GM21390 (cell line): Measurements from ENCODE around the gene ZNRF3.

Experiments
- ATAC-seq: cut with Tn5 transposase; IDR thresholded peaks from one replicate; pipeline ENCODE4 v1.9.1; 2021; ENCODE audit not compliant: unreplicated experiment

Gene ZNRF3

DNA sequence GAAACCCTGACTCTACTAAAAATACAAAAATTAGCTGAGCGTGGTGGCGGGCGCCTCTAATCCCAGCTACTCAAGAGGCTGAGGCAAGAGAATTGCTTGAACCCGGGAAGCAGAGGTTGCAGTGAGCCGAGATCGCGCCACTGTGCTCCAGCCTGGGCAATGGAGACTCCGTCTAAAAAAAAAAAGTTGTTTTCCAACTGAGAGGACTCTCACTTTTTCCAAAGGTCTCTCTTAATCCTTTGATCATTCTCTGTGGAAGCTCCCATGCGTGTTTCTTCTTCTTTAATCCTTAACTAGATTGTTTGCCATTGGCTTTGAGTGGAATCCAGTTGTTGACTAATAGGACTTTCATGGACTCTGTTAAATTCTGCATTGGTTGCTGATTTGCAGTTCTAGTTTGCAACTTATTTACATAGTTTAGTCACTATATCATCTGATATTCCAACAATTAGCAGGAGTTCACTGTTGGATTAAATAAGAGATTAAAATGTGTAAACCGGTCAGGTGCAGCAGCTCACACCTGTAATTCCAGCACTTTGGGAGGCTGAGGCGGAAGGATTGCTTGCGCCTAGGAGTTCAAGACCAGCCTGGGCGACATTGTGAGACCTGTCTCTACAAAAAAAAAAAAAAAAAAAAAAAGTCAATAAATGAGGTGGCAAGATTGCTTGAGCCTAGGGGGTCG lies 98.6 kb downstream of the ZNRF3 start:
- no peak for ATAC-seq

DNA sequence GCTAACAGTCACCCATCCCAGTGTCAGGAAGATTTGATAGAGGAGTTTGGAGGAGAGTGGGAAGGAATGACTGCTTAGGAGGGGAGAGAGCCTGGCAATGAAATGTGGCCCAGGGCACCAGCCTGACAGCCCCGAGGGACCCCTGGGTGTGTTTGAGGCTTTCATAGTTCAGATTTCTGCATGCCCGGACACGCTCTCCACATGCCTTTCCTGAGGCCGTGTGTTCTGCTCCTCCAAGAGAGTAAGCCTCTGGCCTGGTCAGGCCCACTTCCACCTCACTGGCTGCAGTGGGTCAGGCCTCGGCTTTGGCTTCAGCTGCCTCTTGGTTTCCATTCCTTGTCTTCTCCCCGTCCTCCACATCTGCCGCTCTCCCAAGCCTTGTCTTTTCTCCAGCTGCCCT lies 99.8 kb downstream of the ZNRF3 start:
- ATAC-seq: no peak

GRCh38 chr22:28983788-28984441 lies 100.5 kb downstream of the ZNRF3 start:
- no peak for ATAC-seq

- no peak for ATAC-seq
Observed at GRCh38 chr22:28984482-28985158, 101.2 kb downstream of the ZNRF3 start.

DNA sequence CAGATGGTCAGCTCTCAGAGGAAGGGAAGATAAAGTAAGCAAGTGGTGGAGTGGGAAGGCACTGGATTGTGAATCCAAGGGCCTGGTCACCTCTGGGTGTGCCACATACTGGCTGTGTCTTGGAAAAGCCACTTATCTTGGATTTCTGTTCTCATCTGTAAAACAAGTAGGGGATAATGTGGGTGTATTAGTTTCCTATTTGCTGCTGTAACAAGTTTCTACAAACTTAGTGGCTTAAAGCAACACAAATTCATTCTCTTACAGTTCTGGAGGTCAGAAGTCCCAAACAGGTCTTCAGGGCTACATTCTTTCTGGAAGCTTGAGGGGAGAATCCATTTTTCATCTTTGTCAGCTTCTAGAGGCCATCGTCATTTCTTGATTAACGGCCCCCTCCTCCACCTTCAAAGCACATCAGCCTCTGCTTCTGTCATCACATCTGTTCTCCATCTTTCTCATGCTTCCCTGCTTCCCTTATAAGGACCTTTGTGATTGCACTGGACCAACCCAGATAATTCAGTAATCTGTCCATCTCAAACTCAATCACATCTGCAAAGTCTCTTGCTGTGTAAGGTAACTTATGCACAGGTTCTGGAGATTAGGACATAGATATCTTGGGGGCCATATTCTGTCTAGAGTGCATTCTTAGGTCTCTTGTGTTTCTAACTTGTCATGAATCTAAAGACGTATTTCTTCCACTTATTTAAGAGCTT lies 102.4 kb downstream of the ZNRF3 start:
- no peak for ATAC-seq

DNA sequence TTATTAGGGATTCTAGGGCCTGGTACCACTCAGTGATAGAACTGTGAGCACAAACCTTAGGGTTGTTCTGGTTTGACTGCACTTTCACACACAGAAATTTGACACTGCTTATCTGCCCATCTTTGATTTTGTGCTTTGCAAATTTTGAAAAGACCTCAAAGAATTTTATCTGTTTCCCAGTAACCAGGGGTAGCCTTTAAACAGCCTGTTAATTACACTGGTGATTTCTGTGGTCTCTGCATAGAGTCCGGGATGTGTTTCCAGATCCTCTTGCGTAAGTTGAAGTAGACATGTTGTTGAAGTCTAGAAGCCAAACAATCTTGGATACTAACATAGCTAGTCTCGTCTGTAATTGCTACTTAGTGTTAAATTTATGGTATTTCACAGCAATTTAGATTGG lies 103.0 kb downstream of the ZNRF3 start:
- no peak for ATAC-seq

DNA sequence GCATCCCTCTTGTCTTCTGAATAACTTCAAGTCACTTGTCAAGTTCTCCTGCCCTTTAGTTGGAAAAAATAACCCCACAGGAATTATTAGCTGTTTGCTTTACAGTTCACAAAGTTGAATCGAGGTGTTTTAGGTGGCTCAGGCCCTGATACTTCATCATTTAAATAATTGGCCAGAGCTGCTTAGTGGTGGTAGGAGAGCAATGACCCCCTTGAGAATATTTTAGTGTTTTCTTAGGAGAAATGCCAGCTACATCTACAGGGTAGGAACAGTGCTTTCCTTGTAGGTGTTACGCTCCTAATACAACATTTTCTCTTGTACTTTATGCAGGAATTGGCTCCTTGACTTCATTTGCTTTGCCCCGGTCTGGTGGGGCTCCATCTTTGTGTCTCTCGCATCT lies 105.1 kb downstream of the ZNRF3 start:
- ATAC-seq: no peak

DNA sequence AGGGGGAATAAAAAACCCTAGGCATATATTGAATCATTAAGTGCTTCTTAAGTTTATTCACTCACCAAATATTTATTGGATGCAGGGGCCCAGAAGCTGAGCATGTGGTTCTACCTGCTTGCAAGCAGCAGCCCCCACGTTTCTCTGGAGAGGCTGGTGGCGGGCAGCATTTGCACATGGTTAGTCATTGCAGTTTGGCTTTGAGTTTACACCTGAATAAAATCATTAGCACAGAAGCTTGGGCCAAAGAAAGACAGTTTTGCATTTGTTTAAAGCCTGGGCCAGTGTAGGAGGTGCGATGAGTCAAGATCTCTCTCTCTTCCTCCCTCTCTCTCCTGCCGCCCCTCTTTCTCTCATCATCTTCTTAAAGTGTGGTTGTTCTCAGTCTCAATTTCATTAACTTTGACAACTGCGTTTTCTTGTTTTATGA lies 105.7 kb downstream of the ZNRF3 start:
- ATAC-seq: no peak

DNA sequence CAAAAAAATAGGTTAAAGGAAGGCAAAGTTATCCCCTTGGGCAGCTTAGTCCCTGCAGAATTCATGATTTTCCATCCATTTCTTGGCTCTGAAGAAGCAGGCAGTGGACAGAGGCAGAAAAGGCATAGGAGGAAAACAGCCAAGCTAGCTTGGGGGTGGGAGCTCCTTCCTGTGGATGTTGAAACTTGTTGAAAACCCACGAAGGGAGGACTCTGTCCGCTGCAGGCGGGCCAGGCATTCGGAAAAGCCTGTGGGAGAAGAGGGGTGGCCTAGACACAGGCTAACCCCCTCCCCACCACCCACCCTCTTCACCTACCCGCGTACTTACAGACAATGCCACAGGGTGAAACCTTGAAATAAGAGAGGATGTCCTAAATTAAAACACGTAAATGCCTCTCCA lies 106.1 kb downstream of the ZNRF3 start:
- ATAC-seq: no peak

DNA sequence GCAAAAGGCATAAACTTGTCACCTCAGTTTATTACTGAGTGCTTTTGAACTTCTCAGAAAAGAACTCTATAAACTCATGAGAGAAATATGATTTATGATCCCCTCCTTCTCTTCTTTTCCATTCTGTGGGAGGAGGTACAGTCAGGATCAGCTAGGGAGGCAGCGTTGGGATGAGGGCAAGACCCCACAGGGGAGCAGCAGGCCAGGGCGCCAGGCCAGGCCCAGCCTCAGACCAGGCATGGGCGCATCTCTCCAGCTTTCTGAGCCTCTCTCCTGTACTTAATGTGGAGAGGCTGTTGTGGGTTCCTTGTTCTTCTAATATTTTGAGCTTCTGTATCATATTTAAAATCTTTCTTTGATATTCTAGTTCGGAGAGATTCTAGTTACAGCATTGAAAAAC lies 106.5 kb downstream of the ZNRF3 start:
- no peak for ATAC-seq

DNA sequence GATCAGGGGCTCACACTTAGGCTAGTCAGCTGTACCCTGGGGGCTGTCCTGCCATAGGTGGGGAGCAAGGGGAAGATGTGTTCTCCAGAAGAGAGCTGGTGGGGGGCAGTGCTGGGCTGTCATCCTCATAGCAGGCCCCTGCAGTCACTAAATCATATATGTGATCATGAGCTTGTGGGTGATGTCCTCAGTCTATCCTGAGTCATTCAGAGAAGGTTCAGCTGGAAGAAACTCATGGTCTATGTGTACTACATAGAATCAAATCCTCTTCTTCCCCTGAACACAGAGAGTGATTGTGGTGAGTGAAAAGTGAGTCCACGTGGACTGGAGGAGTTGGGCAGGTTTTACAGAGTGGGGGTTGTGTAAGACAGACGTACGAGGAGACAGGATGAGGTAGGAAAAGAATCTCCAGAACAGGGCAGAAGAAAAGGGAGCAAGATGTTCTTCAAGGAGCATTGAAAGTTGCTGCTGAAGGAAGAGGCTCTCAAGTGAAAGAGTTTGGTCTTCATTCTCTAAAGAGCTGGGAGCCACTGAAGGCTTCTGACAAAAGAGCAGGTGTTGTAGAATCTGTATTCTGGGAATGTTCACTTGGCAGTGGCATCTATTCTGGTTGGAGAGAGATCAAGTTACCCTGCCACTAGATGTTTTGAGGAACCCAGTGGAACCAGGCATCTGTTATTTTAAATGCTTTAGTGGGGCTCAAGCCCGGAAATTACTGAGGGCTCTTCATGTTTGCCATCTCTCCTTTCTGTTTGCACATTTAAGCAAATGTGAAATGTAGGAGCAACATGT lies 109.4 kb downstream of the ZNRF3 start:
- no peak for ATAC-seq

GRCh38 chr22:28994522-28994921 lies 111.2 kb downstream of the ZNRF3 start:
- ATAC-seq: no peak

DNA sequence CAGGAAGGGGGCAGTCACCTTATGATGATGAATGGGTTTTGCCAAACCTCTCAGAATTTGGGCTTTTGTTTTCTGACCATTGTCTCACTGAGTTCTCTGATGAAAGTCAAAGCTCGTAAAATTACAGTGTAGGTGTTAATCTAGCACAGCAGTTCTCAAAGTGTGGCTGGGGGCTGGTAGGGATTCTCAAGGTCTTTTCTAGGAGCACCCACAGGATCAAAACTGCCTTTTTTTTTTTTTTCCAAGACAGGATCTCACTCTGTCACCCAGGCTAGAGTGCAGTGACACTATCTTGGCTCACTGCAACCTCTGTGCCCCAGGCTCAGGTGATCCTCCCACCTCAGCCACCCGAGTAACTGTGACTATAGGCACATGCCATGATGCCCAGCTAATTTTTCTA lies 112.2 kb downstream of the ZNRF3 start:
- ATAC-seq: no peak

- ATAC-seq: no peak
Observed at GRCh38 chr22:28997342-28997741, 114.0 kb downstream of the ZNRF3 start.

GRCh38 chr22:28998681-28999080 lies 115.3 kb downstream of the ZNRF3 start:
- no peak for ATAC-seq

- no peak for ATAC-seq
Observed at GRCh38 chr22:28999510-28999909, 116.1 kb downstream of the ZNRF3 start.

DNA sequence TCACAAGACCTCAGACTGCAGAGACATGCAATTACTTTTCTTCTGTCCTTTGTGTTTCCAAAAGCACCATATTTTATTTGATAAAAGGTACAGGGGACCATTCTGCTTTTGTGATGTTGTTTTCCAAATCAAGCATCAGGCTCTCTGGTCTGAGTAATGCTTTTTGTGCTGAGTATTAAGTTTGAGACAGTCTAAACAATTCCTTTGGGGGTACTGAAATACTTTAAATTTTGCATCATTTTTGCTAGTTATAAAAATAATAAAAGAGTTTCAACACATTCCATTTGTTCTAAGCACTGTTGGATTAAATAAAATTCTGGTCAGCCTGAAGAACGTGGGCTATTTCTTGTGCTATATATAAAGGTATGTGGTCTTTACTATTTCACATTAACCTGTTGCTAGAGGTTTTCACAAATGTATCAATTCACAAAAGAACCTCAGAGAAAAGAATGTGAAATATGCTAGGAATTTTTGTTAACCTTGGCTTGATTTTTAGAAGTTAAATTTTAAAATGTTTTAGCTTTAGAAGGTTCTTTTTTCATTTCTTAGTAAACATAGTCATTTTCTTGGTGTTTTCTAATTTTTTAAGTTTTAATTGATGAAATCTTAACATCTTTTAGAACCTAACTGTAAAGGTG lies 116.7 kb downstream of the ZNRF3 start:
- no peak for ATAC-seq

GRCh38 chr22:29000641-29001040 lies 117.3 kb downstream of the ZNRF3 start:
- ATAC-seq: no peak

- no peak for ATAC-seq
Observed at GRCh38 chr22:29002603-29003002, 119.2 kb downstream of the ZNRF3 start.

GRCh38 chr22:29003552-29003951 lies 120.2 kb downstream of the ZNRF3 start:
- ATAC-seq: no peak
